Activated naive CD8-positive, alpha-beta T cell treated with anti-CD3 and anti-CD28 coated beads for 36 hours (primary cell): ENCODE data around the gene MRPS10. TPM values are rescaled to one million over a fixed set of nuclear protein-coding genes. Genes with fewer than 3 reads are reported as not detected.
A peak's percentile ranks its signal among the peaks of the same experiment; 100 is the strongest.
"Not testable (repeated sequence)": the region's sequence is repeated elsewhere in the genome, so short reads cannot be mapped to it uniquely, and the experiment has no call there.

Experiments used
- DNase-seq: peaks from one replicate; pipeline ENCODE4 v3.0.0; 2021
- H3K27ac Mint-ChIP-seq: one replicate; pipeline ENCODE4 v1.8.0; 2022; ENCODE audit warnings: mild to moderate bottlenecking, moderate library complexity, mixed read lengths
- H3K27me3 Mint-ChIP-seq: one replicate; pipeline ENCODE4 v1.8.0; 2022; ENCODE audit warnings: mild to moderate bottlenecking, mixed read lengths
- H3K36me3 Mint-ChIP-seq: one replicate; pipeline ENCODE4 v1.8.0; 2021; ENCODE audit warnings: mild to moderate bottlenecking, mixed read lengths
- H3K4me1 Mint-ChIP-seq: one replicate; pipeline ENCODE4 v1.8.0; 2021; ENCODE audit warnings: mixed read lengths
- H3K4me3 Mint-ChIP-seq: one replicate; pipeline ENCODE4 v1.8.0; 2022; ENCODE audit warnings: mild to moderate bottlenecking, moderate library complexity, mixed read lengths
- H3K9me3 Mint-ChIP-seq: one replicate; pipeline ENCODE4 v1.8.0; 2022; ENCODE audit warnings: mixed read lengths
- total RNA-seq, 2 experiments: library from RNA; stranded (reverse); gene quantifications; one replicate each; pipeline ENCODE4 v1.2.3, GENCODE V29; 2021

Gene MRPS10
- total RNA-seq, 2 experiments from 2014 or later = 50.7 to 51.2 TPM

- Mint-ChIP-seq H3K36me3 (peaks cover 1% of the 10 kb centered on the region), H3K27ac (no peak overlapping the region), H3K27me3 (peaks cover 5% of the 10 kb centered on the region), H3K4me1 (peaks cover 5% of the 10 kb centered on the region), H3K4me3 (no peak overlapping the region), H3K9me3 (no peaks in the 10 kb centered on the region)
- DNase-seq = no peak
Measured at GRCh38 chr6:42184475-42184874, 33.2 kb downstream of the MRPS10 start.

GRCh38 chr6:42182101-42182500, 35.6 kb downstream of the MRPS10 start:
- peaks cover 21% of the 10 kb centered on the region for H3K27me3 Mint-ChIP-seq
- no peak overlapping the region for H3K4me3 Mint-ChIP-seq
- no peaks in the 10 kb centered on the region for H3K36me3 Mint-ChIP-seq
- no peak for DNase-seq
- H3K4me1 Mint-ChIP-seq = peaks cover 10% of the 10 kb centered on the region
- H3K9me3 Mint-ChIP-seq = no peaks in the 10 kb centered on the region
- H3K27ac Mint-ChIP-seq = no peak overlapping the region

GRCh38 chr6:42179945-42180313, 37.7 kb downstream of the MRPS10 start:
- peaks cover 10% of the 10 kb centered on the region for H3K4me1 Mint-ChIP-seq
- peaks cover 21% of the 10 kb centered on the region for H3K27me3 Mint-ChIP-seq
- H3K36me3 Mint-ChIP-seq = no peaks in the 10 kb centered on the region
- H3K27ac Mint-ChIP-seq = no peak overlapping the region
- DNase-seq = no peak
- no peaks in the 10 kb centered on the region for H3K9me3 Mint-ChIP-seq
- H3K4me3 Mint-ChIP-seq = no peak overlapping the region

GRCh38 chr6:42179261-42179944, 38.3 kb downstream of the MRPS10 start:
- Mint-ChIP-seq H3K4me3 (no peak overlapping the region), H3K9me3 (no peaks in the 10 kb centered on the region), H3K36me3 (no peaks in the 10 kb centered on the region), H3K27ac (no peak overlapping the region), H3K4me1 (peaks cover 10% of the 10 kb centered on the region), H3K27me3 (peaks cover 21% of the 10 kb centered on the region)
- DNase-seq = no peak

- Mint-ChIP-seq H3K9me3 (no peaks in the 10 kb centered on the region), H3K4me1 (peaks cover 10% of the 10 kb centered on the region), H3K27ac (no peak overlapping the region), H3K4me3 (peak overlapping the region; percentile 15), H3K36me3 (no peaks in the 10 kb centered on the region), H3K27me3 (peaks cover 21% of the 10 kb centered on the region)
- peak; percentile 27 for DNase-seq
Measured at GRCh38 chr6:42177514-42178364, 39.9 kb downstream of the MRPS10 start.

GRCh38 chr6:42176981-42177380, 40.7 kb downstream of the MRPS10 start:
- H3K4me3 Mint-ChIP-seq = no peak overlapping the region
- H3K27ac Mint-ChIP-seq = no peak overlapping the region
- no peaks in the 10 kb centered on the region for H3K9me3 Mint-ChIP-seq
- H3K27me3 Mint-ChIP-seq = peaks cover 21% of the 10 kb centered on the region
- no peak for DNase-seq
- no peaks in the 10 kb centered on the region for H3K36me3 Mint-ChIP-seq
- peaks cover 10% of the 10 kb centered on the region for H3K4me1 Mint-ChIP-seq

GRCh38 chr6:42175860-42176259, 41.8 kb downstream of the MRPS10 start:
- no peak for DNase-seq
- Mint-ChIP-seq H3K4me1 (peaks cover 10% of the 10 kb centered on the region), H3K27ac (no peak overlapping the region), H3K36me3 (no peaks in the 10 kb centered on the region), H3K4me3 (no peak overlapping the region), H3K27me3 (peaks cover 21% of the 10 kb centered on the region), H3K9me3 (no peaks in the 10 kb centered on the region)

- DNase-seq = no peak
- no peaks in the 10 kb centered on the region for H3K36me3 Mint-ChIP-seq
- peaks cover 4% of the 10 kb centered on the region for H3K27me3 Mint-ChIP-seq
- H3K9me3 Mint-ChIP-seq = no peaks in the 10 kb centered on the region
- H3K27ac Mint-ChIP-seq = no peak within 1 kb of the TSS
- no peak within 1 kb of the TSS for H3K4me3 Mint-ChIP-seq
- H3K4me1 Mint-ChIP-seq = peaks cover 3% of the 10 kb centered on the region
Measured at GRCh38 chr6:42173101-42173500, 44.6 kb downstream of the MRPS10 start, which contains the start of gene GUCA1A. Gene GUCA1A, plus strand, starts transcription at chr6:42173364. Its CDS starts 250 bp downstream, at chr6:42173614.

- Mint-ChIP-seq H3K36me3 (no peaks in the 10 kb centered on the region), H3K9me3 (no peaks in the 10 kb centered on the region), H3K27ac (no peak overlapping the region), H3K4me3 (no peak overlapping the region), H3K4me1 (no peaks in the 10 kb centered on the region), H3K27me3 (no peaks in the 10 kb centered on the region)
- DNase-seq = no peak
Measured at GRCh38 chr6:42171813-42172581, 45.7 kb downstream of the MRPS10 start.

- H3K36me3 Mint-ChIP-seq, H3K4me1 Mint-ChIP-seq, H3K4me3 Mint-ChIP-seq, DNase-seq, H3K27me3 Mint-ChIP-seq, H3K9me3 Mint-ChIP-seq, H3K27ac Mint-ChIP-seq: not testable (repeated sequence)
Measured at GRCh38 chr6:42169780-42170179, 47.9 kb downstream of the MRPS10 start.

- DNase-seq = no peak
- Mint-ChIP-seq H3K36me3 (no peaks in the 10 kb centered on the region), H3K4me1 (no peaks in the 10 kb centered on the region), H3K27ac (no peak overlapping the region), H3K9me3 (no peaks in the 10 kb centered on the region), H3K27me3 (no peaks in the 10 kb centered on the region), H3K4me3 (no peak overlapping the region)
Measured at GRCh38 chr6:42168650-42169049, 49.0 kb downstream of the MRPS10 start.

GRCh38 chr6:42166444-42167141, 51.1 kb downstream of the MRPS10 start:
- peak; percentile 68 for DNase-seq

GRCh38 chr6:42165016-42165415, 52.6 kb downstream of the MRPS10 start:
- DNase-seq = no peak
- H3K27me3 Mint-ChIP-seq = peaks cover 4% of the 10 kb centered on the region
- H3K36me3 Mint-ChIP-seq = no peaks in the 10 kb centered on the region

More at GRCh38 chr6:42166444-42167141, 51.1 kb downstream of the MRPS10 start:
- peaks cover 3% of the 10 kb centered on the region for H3K27me3 Mint-ChIP-seq
- no peak overlapping the region for H3K4me3 Mint-ChIP-seq
- H3K36me3 Mint-ChIP-seq = no peaks in the 10 kb centered on the region
- H3K27ac Mint-ChIP-seq = no peak overlapping the region
- no peaks in the 10 kb centered on the region for H3K9me3 Mint-ChIP-seq
- no peaks in the 10 kb centered on the region for H3K4me1 Mint-ChIP-seq

GRCh38 chr6:42163981-42164380, 53.7 kb downstream of the MRPS10 start:
- Mint-ChIP-seq H3K9me3 (no peaks in the 10 kb centered on the region), H3K36me3 (no peaks in the 10 kb centered on the region), H3K27ac (no peak overlapping the region), H3K4me3 (no peak overlapping the region), H3K4me1 (no peaks in the 10 kb centered on the region), H3K27me3 (peaks cover 4% of the 10 kb centered on the region)
- no peak for DNase-seq

More at GRCh38 chr6:42165016-42165415, 52.6 kb downstream of the MRPS10 start:
- H3K9me3 Mint-ChIP-seq = no peaks in the 10 kb centered on the region
- H3K4me3 Mint-ChIP-seq = no peak overlapping the region
- no peaks in the 10 kb centered on the region for H3K4me1 Mint-ChIP-seq
- H3K27ac Mint-ChIP-seq = no peak overlapping the region
